ENCODE results near the gene ZNF100.
"Not testable (repeated sequence)": the region's sequence is repeated elsewhere in the genome, so short reads cannot be mapped to it uniquely, and the experiment has no call there.

ZNF100 gene

GRCh38 chr19:21767065-21767800, at the start of gene ZNF100:
Gene ZNF100, minus strand, starts transcription at chr19:21767579. Its CDS starts 150 bp downstream, at chr19:21767429.
- Histone ChIP-seq H3K4me3 (ENCODE audit: low read depth, low read length) (peak within 1 kb of the TSS; percentile 99), H3K4me1 (ENCODE audit: control insufficient read depth, insufficient read depth, low read length) (no peaks in the 10 kb centered on the region), H3K27me3 (ENCODE audit: control insufficient read depth, insufficient read depth, low read length) (no peaks in the 10 kb centered on the region), H3K36me3 (ENCODE audit: control insufficient read depth, insufficient read depth, low read length) (peaks cover 4% of the 10 kb centered on the region), H3K9ac (ENCODE audit: low read depth, low read length) (peak within 1 kb of the TSS; percentile 97), H3K9me3 (ENCODE audit: control insufficient read depth, insufficient read depth, low read length) (no peaks in the 10 kb centered on the region)

GRCh38 chr19:21812448-21812847, 45.1 kb upstream of the ZNF100 start:
- Histone ChIP-seq H3K36me3 (ENCODE audit: control insufficient read depth, insufficient read depth, low read length) (peaks cover 34% of the 10 kb centered on the region), H3K27me3 (ENCODE audit: control insufficient read depth, insufficient read depth, low read length) (no peaks in the 10 kb centered on the region), H3K9me3 (ENCODE audit: control insufficient read depth, insufficient read depth, low read length) (peaks cover 42% of the 10 kb centered on the region), H3K4me3 (ENCODE audit: low read depth, low read length) (no peak overlapping the region), H3K4me1 (ENCODE audit: control insufficient read depth, insufficient read depth, low read length) (no peaks in the 10 kb centered on the region), H3K9ac (ENCODE audit: low read depth, low read length) (no peak overlapping the region)

GRCh38 chr19:21808400-21809000, 41.1 kb upstream of the ZNF100 start:
- H3K4me3 ChIP-seq (ENCODE audit: low read depth, low read length); H3K9ac ChIP-seq (ENCODE audit: low read depth, low read length); H3K27me3 ChIP-seq (ENCODE audit: control insufficient read depth, insufficient read depth, low read length); H3K4me1 ChIP-seq (ENCODE audit: control insufficient read depth, insufficient read depth, low read length): not testable (repeated sequence)
- Histone ChIP-seq H3K9me3 (ENCODE audit: control insufficient read depth, insufficient read depth, low read length) (peaks cover 49% of the 10 kb centered on the region), H3K36me3 (ENCODE audit: control insufficient read depth, insufficient read depth, low read length) (peaks cover 18% of the 10 kb centered on the region)

- no peaks in the 10 kb centered on the region for H3K27me3 ChIP-seq (ENCODE audit: control insufficient read depth, insufficient read depth, low read length)
- no peaks in the 10 kb centered on the region for H3K4me1 ChIP-seq (ENCODE audit: control insufficient read depth, insufficient read depth, low read length)
- H3K4me3 ChIP-seq (ENCODE audit: low read depth, low read length): no peak overlapping the region
- H3K36me3 ChIP-seq (ENCODE audit: control insufficient read depth, insufficient read depth, low read length): no peaks in the 10 kb centered on the region
- peaks cover 6% of the 10 kb centered on the region for H3K9me3 ChIP-seq (ENCODE audit: control insufficient read depth, insufficient read depth, low read length)
- H3K9ac ChIP-seq (ENCODE audit: low read depth, low read length): no peak overlapping the region
Observed at GRCh38 chr19:21789466-21790085, 22.2 kb upstream of the ZNF100 start.

- peaks cover 3% of the 10 kb centered on the region for H3K9me3 ChIP-seq (ENCODE audit: control insufficient read depth, insufficient read depth, low read length)
- no peaks in the 10 kb centered on the region for H3K4me1 ChIP-seq (ENCODE audit: control insufficient read depth, insufficient read depth, low read length)
- no peak overlapping the region for H3K9ac ChIP-seq (ENCODE audit: low read depth, low read length)
- H3K36me3 ChIP-seq (ENCODE audit: control insufficient read depth, insufficient read depth, low read length): no peaks in the 10 kb centered on the region
- no peaks in the 10 kb centered on the region for H3K27me3 ChIP-seq (ENCODE audit: control insufficient read depth, insufficient read depth, low read length)
- H3K4me3 ChIP-seq (ENCODE audit: low read depth, low read length): no peak overlapping the region
Observed at GRCh38 chr19:21786936-21787335, 19.6 kb upstream of the ZNF100 start.

DNA sequence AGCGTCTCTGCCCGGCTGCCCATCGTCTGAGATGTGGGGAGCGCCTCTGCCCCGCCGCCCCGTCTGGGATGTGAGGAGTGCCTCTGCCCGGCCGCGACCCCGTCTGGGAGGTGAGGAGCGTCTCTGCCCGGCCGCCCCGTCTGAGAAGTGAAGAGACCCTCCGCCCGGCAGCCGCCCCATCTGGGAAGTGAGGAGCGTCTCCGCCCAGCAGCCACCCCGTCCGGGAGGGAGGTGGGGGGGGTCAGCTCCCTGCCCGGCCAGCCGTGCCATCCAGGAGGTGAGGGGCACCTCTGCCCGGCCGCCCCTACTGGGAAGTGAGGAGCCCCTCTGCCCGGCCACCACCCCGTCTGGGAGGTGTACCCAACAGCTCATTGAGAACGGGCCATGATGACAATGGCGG, 8.4 kb upstream of the ZNF100 start:
- H3K9ac ChIP-seq (ENCODE audit: low read depth, low read length); H3K27me3 ChIP-seq (ENCODE audit: control insufficient read depth, insufficient read depth, low read length); H3K9me3 ChIP-seq (ENCODE audit: control insufficient read depth, insufficient read depth, low read length); H3K4me1 ChIP-seq (ENCODE audit: control insufficient read depth, insufficient read depth, low read length); H3K36me3 ChIP-seq (ENCODE audit: control insufficient read depth, insufficient read depth, low read length); H3K4me3 ChIP-seq (ENCODE audit: low read depth, low read length): not testable (repeated sequence)

GRCh38 chr19:21766705-21767064, 694 bp downstream of the ZNF100 start:
- not testable (repeated sequence) for H3K4me1 ChIP-seq (ENCODE audit: control insufficient read depth, insufficient read depth, low read length); H3K9me3 ChIP-seq (ENCODE audit: control insufficient read depth, insufficient read depth, low read length); H3K36me3 ChIP-seq (ENCODE audit: control insufficient read depth, insufficient read depth, low read length); H3K27me3 ChIP-seq (ENCODE audit: control insufficient read depth, insufficient read depth, low read length)
- Histone ChIP-seq H3K9ac (ENCODE audit: low read depth, low read length) (peak overlapping the region; percentile 97), H3K4me3 (ENCODE audit: low read depth, low read length) (peak overlapping the region; percentile 99)

DNA sequence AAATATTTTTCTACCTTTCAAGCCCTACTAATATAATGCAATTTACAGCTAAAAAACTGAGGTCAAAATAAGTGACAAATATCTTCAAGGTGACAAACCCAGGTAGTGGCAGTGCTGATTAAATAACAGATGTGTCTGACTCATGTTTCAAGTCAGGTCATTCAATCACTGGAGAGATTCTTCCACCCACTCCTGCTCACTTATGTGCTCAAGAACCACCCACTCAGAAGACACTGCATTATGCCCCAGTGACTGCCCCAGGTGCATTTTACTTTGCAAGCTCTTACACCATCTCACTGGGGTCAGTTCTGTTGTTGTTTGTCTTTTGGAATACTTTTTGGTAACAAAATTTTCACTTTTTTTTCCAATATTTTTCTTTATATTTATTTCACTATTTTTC, 2.2 kb downstream of the ZNF100 start:
- Histone ChIP-seq H3K4me3 (ENCODE audit: low read depth, low read length) (no peak overlapping the region), H3K9me3 (ENCODE audit: control insufficient read depth, insufficient read depth, low read length) (no peaks in the 10 kb centered on the region), H3K9ac (ENCODE audit: low read depth, low read length) (no peak overlapping the region), H3K36me3 (ENCODE audit: control insufficient read depth, insufficient read depth, low read length) (peaks cover 4% of the 10 kb centered on the region), H3K27me3 (ENCODE audit: control insufficient read depth, insufficient read depth, low read length) (no peaks in the 10 kb centered on the region), H3K4me1 (ENCODE audit: control insufficient read depth, insufficient read depth, low read length) (no peaks in the 10 kb centered on the region)

GRCh38 chr19:21761547-21761946, 5.8 kb downstream of the ZNF100 start:
- not testable (repeated sequence) for H3K4me1 ChIP-seq (ENCODE audit: control insufficient read depth, insufficient read depth, low read length); H3K27me3 ChIP-seq (ENCODE audit: control insufficient read depth, insufficient read depth, low read length); H3K36me3 ChIP-seq (ENCODE audit: control insufficient read depth, insufficient read depth, low read length); H3K9me3 ChIP-seq (ENCODE audit: control insufficient read depth, insufficient read depth, low read length); H3K9ac ChIP-seq (ENCODE audit: low read depth, low read length); H3K4me3 ChIP-seq (ENCODE audit: low read depth, low read length)

DNA sequence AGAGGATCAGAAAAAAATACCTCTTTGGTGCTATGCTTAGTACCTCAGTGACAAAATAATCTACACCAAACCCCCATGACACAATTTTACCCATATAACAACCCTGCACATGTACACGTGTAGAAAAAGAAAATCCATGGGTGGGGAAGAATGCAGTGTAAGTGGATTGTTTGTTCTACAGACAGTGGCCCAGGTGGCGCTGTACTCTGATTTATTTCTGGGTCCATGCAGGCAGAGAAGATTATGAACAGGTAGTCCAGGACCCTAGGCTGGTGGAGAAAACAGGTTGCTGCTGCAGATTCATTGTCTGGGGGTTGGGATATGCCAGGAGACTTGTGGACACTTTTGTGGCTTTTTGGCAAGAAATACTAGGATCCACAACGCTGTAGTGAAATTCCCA, 9.1 kb downstream of the ZNF100 start:
- Histone ChIP-seq H3K9me3 (ENCODE audit: control insufficient read depth, insufficient read depth, low read length) (no peaks in the 10 kb centered on the region), H3K27me3 (ENCODE audit: control insufficient read depth, insufficient read depth, low read length) (no peaks in the 10 kb centered on the region), H3K4me1 (ENCODE audit: control insufficient read depth, insufficient read depth, low read length) (no peaks in the 10 kb centered on the region), H3K36me3 (ENCODE audit: control insufficient read depth, insufficient read depth, low read length) (peaks cover 6% of the 10 kb centered on the region), H3K4me3 (ENCODE audit: low read depth, low read length) (no peak overlapping the region), H3K9ac (ENCODE audit: low read depth, low read length) (no peak overlapping the region)

GRCh38 chr19:21755555-21755954, 11.8 kb downstream of the ZNF100 start:
- H3K9ac ChIP-seq (ENCODE audit: low read depth, low read length); H3K27me3 ChIP-seq (ENCODE audit: control insufficient read depth, insufficient read depth, low read length); H3K4me1 ChIP-seq (ENCODE audit: control insufficient read depth, insufficient read depth, low read length); H3K4me3 ChIP-seq (ENCODE audit: low read depth, low read length); H3K36me3 ChIP-seq (ENCODE audit: control insufficient read depth, insufficient read depth, low read length); H3K9me3 ChIP-seq (ENCODE audit: control insufficient read depth, insufficient read depth, low read length): not testable (repeated sequence)

DNA sequence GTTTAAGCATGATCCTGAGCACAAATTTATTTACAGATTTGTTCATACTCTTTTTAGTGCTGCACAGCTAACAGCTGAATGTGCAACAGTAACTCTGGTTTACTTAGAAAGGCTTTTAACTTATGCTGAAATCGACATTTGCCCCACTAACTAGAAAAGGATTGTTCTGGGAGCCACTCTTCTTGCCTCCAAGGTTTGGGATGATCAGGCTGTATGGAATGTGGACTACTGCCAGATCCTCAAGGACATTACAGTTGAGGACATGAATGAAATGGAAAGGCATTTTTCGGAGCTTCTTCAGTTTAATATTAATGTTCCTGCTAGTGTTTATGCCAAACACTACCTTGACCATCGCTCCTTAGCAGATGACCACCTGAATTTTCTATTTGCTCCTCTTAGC, 16.0 kb downstream of the ZNF100 start:
- H3K4me3 ChIP-seq (ENCODE audit: low read depth, low read length): no peak overlapping the region
- peaks cover 7% of the 10 kb centered on the region for H3K36me3 ChIP-seq (ENCODE audit: control insufficient read depth, insufficient read depth, low read length)
- no peaks in the 10 kb centered on the region for H3K4me1 ChIP-seq (ENCODE audit: control insufficient read depth, insufficient read depth, low read length)
- no peaks in the 10 kb centered on the region for H3K27me3 ChIP-seq (ENCODE audit: control insufficient read depth, insufficient read depth, low read length)
- H3K9me3 ChIP-seq (ENCODE audit: control insufficient read depth, insufficient read depth, low read length): no peaks in the 10 kb centered on the region
- no peak overlapping the region for H3K9ac ChIP-seq (ENCODE audit: low read depth, low read length)

All from iPS-15b (cell line).